DND-41 (cell line): Measurements from ENCODE around the gene COLEC12.

Experiments used
- ATAC-seq: fragments of 200-7000 bp; cut with Tn5 transposase; 3 replicates; pipeline ENCODE4 v1.9.1; 2021; ENCODE audit warnings: low read depth; ENCODE audit not compliant: insufficient read depth
- DNase-seq: peaks from one replicate; pipeline ENCODE4 v3.0.0-alpha.2; 2020
- H2AFZ ChIP-seq: 2 replicates; pipeline ENCODE4 v1.6.0; 2012; ENCODE audit warnings: low read depth, low read length
- H3K27ac ChIP-seq: 2 replicates; pipeline ENCODE4 v1.5.1; 2012; ENCODE audit warnings: low read length, inconsistent platforms
- H3K27me3 ChIP-seq: fragments of 200-600 bp; sonication (generic); 2 replicates; pipeline ENCODE4 v1.6.0; 2012; ENCODE audit warnings: low read length, mild to moderate bottlenecking, inconsistent platforms; ENCODE audit not compliant: insufficient read depth, poor library complexity
- H3K36me3 ChIP-seq: 2 replicates; pipeline ENCODE4 v1.5.1; 2012; ENCODE audit warnings: low read length, inconsistent platforms; ENCODE audit not compliant: insufficient read depth
- H3K4me1 ChIP-seq: 2 replicates; pipeline ENCODE4 v1.5.1; 2012; ENCODE audit warnings: mild to moderate bottlenecking, low read length; ENCODE audit not compliant: insufficient read depth
- H3K4me2 ChIP-seq: 2 replicates; pipeline ENCODE4 v1.6.0; 2012; ENCODE audit warnings: mild to moderate bottlenecking, moderate library complexity, low read length, inconsistent platforms; ENCODE audit not compliant: insufficient read depth
- H3K4me3 ChIP-seq, 2 experiments: fragments of 200-600 bp in 1 of 2; shearing (Covaris generic) in 1 of 2; 2 replicates each; pipeline ENCODE4 v1.5.1; 2012 to 2016; ENCODE audit warnings: inconsistent platforms in 2 of 2, low read length in 2 of 2, mild to moderate bottlenecking in 2 of 2, low read depth in 1 of 2, moderate library complexity in 1 of 2
- H3K79me2 ChIP-seq: 2 replicates; pipeline ENCODE4 v1.6.0; 2012; ENCODE audit warnings: low read length, inconsistent platforms; ENCODE audit not compliant: insufficient read depth
- H3K9ac ChIP-seq: 2 replicates; pipeline ENCODE4 v1.6.0; 2012; ENCODE audit warnings: low read depth, mild to moderate bottlenecking, inconsistent platforms, low read length, moderate library complexity
- H3K9me3 ChIP-seq: 2 replicates; pipeline ENCODE4 v1.5.1; 2012; ENCODE audit warnings: low read length, moderate library complexity, mild to moderate bottlenecking, inconsistent platforms; ENCODE audit not compliant: insufficient read depth, severe bottlenecking
- H4K20me1 ChIP-seq: 2 replicates; pipeline ENCODE4 v1.6.0; 2012; ENCODE audit warnings: low read length; ENCODE audit not compliant: insufficient read depth
- EZH2 ChIP-seq: IDR thresholded peaks from 3 replicates; pipeline ENCODE4 v1.6.1; 2012; ENCODE audit warnings: borderline replicate concordance, low read depth, mild to moderate bottlenecking, moderate library complexity, low read length, inconsistent platforms; ENCODE audit not compliant: severe bottlenecking
- TF ChIP-seq, protein P1 (sequence below): IDR thresholded peaks from 2 replicates; pipeline ENCODE4 v1.5.1; 2012; ENCODE audit warnings: borderline replicate concordance, low read length, moderate library complexity, mild to moderate bottlenecking; ENCODE audit not compliant: poor library complexity, severe bottlenecking; ENCODE audit errors: extremely low read depth

The COLEC12 gene

DNA sequence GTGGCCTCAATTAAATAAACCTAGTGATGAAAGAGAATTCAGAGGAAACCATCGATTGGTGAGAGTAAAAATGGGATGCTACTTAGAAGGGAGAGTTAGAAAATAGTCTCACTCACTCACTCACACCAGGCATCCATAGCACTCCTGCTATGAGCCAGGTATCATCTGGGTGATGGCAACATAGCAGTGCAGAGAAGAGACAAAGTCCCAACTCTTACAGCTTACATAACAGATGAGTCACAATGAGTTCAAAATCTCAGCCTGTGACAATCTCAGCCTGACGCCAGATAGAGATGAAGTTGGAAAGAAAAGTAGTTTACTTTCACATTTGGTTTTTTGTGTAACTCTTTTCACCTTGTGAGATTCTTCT is 177.3 kb downstream of the COLEC12 start:
- no peak for ATAC-seq
- no peaks in the 10 kb centered on the region for H3K4me1 ChIP-seq
- H4K20me1 ChIP-seq: no peaks in the 10 kb centered on the region
- no peak overlapping the region for H3K9ac ChIP-seq
- no peak overlapping the region for H3K4me3 ChIP-seq
- H3K27me3 ChIP-seq: no peaks in the 10 kb centered on the region
- no peaks in the 10 kb centered on the region for H3K79me2 ChIP-seq
- TF ChIP-seq, protein P1, sequence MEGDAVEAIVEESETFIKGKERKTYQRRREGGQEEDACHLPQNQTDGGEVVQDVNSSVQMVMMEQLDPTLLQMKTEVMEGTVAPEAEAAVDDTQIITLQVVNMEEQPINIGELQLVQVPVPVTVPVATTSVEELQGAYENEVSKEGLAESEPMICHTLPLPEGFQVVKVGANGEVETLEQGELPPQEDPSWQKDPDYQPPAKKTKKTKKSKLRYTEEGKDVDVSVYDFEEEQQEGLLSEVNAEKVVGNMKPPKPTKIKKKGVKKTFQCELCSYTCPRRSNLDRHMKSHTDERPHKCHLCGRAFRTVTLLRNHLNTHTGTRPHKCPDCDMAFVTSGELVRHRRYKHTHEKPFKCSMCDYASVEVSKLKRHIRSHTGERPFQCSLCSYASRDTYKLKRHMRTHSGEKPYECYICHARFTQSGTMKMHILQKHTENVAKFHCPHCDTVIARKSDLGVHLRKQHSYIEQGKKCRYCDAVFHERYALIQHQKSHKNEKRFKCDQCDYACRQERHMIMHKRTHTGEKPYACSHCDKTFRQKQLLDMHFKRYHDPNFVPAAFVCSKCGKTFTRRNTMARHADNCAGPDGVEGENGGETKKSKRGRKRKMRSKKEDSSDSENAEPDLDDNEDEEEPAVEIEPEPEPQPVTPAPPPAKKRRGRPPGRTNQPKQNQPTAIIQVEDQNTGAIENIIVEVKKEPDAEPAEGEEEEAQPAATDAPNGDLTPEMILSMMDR: no peak
- TF ChIP-seq EZH2: no peak
- no peak overlapping the region for H3K27ac ChIP-seq
- no peak overlapping the region for H3K4me2 ChIP-seq
- H3K36me3 ChIP-seq: no peaks in the 10 kb centered on the region
- no peak for DNase-seq
- H3K9me3 ChIP-seq: no peaks in the 10 kb centered on the region
- H2AFZ ChIP-seq: no peak overlapping the region

GRCh38 chr18:321865-322467 is 178.5 kb downstream of the COLEC12 start:
- DNase-seq: no peak
- H3K9ac ChIP-seq: no peak overlapping the region
- H3K4me3 ChIP-seq: no peak overlapping the region
- no peak overlapping the region for H3K4me2 ChIP-seq
- no peaks in the 10 kb centered on the region for H3K79me2 ChIP-seq
- TF ChIP-seq, protein P1: no peak
- TF ChIP-seq EZH2: no peak
- no peak for ATAC-seq
- H3K27ac ChIP-seq: no peak overlapping the region
- H3K27me3 ChIP-seq: no peaks in the 10 kb centered on the region
- no peak overlapping the region for H2AFZ ChIP-seq
- no peaks in the 10 kb centered on the region for H3K9me3 ChIP-seq
- H3K36me3 ChIP-seq: no peaks in the 10 kb centered on the region
- H3K4me1 ChIP-seq: no peaks in the 10 kb centered on the region
- H4K20me1 ChIP-seq: no peaks in the 10 kb centered on the region

- H3K27ac ChIP-seq: no peak overlapping the region
- no peaks in the 10 kb centered on the region for H3K9me3 ChIP-seq
- H3K4me1 ChIP-seq: no peaks in the 10 kb centered on the region
- no peak for ATAC-seq
- DNase-seq: no peak
- H3K27me3 ChIP-seq: no peaks in the 10 kb centered on the region
- H2AFZ ChIP-seq: no peak overlapping the region
- H3K4me2 ChIP-seq: no peak overlapping the region
- TF ChIP-seq, protein P1: no peak
- TF ChIP-seq EZH2: no peak
- H3K79me2 ChIP-seq: no peaks in the 10 kb centered on the region
- H3K36me3 ChIP-seq: no peaks in the 10 kb centered on the region
- H3K9ac ChIP-seq: no peak overlapping the region
- no peaks in the 10 kb centered on the region for H4K20me1 ChIP-seq
- H3K4me3 ChIP-seq: no peak overlapping the region
These were observed 180.3 kb downstream of the COLEC12 start for GRCh38 chr18:320155-320554.

DNA sequence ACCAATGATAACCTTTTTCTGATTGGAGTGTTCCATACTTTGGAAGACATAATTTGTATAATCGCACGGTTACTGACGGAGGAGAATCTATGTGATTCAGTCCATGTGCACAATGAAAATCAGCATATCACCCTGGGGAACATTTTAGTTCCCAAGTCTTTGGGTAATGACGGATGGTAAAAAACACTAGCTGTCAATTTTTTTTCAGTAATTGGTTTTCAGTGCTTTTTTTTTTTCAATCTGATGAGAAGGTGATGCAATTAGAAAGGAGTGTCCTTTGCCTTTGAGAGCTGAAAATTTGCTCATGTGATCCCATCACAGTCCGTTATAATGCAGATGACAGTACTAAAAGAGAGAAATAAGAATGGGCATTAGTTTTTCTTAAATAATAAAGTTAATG is 180.8 kb downstream of the COLEC12 start:
- TF ChIP-seq EZH2: no peak
- TF ChIP-seq, protein P1: no peak
- no peak overlapping the region for H3K4me3 ChIP-seq
- H3K36me3 ChIP-seq: no peaks in the 10 kb centered on the region
- H3K4me1 ChIP-seq: no peaks in the 10 kb centered on the region
- ATAC-seq (no peak), DNase-seq (no peak)
- no peak overlapping the region for H3K9ac ChIP-seq
- H3K27ac ChIP-seq: no peak overlapping the region
- H3K79me2 ChIP-seq: no peaks in the 10 kb centered on the region
- H3K27me3 ChIP-seq: no peaks in the 10 kb centered on the region
- no peaks in the 10 kb centered on the region for H3K9me3 ChIP-seq
- no peak overlapping the region for H2AFZ ChIP-seq
- no peak overlapping the region for H3K4me2 ChIP-seq
- H4K20me1 ChIP-seq: no peaks in the 10 kb centered on the region
